Right renal pelvis (tissue), 4 donors: ENCODE measurements around the gene POTEG. TPM values are rescaled to one million over a fixed set of nuclear protein-coding genes. Genes with fewer than 3 reads are reported as not detected.
"Not testable (repeated sequence)": the region's sequence is repeated elsewhere in the genome, so short reads cannot be mapped to it uniquely, and the experiment has no call there.

Source experiments
- DNase-seq, 4 donors: peaks; one replicate each; pipeline ENCODE4 v3.0.0-alpha.2; 2013; ENCODE audit warnings: low read depth in 4 of 4, low spot score in 3 of 4, missing footprints in 1 of 4
- polyA plus RNA-seq, 4 donors: library from polyadenylated mRNA; unstranded; fragments of 120-200 nt; gene quantifications; one replicate each; pipeline ENCODE4 v1.2.1, GENCODE V29; 2013; ENCODE audit not compliant: insufficient read length in 4 of 4

The POTEG gene
- under 1 TPM in 2 of 4 donors, not detected in 2; 0.07 to 0.10 TPM for polyA plus RNA-seq

- not testable (repeated sequence) for DNase-seq
Observed at GRCh38 chr14:19434241-19434640, at the start of gene POTEG. Gene POTEG (minus strand): TSS chr14:19434341. CDS start chr14:19434289, 52 bp downstream.

DNA sequence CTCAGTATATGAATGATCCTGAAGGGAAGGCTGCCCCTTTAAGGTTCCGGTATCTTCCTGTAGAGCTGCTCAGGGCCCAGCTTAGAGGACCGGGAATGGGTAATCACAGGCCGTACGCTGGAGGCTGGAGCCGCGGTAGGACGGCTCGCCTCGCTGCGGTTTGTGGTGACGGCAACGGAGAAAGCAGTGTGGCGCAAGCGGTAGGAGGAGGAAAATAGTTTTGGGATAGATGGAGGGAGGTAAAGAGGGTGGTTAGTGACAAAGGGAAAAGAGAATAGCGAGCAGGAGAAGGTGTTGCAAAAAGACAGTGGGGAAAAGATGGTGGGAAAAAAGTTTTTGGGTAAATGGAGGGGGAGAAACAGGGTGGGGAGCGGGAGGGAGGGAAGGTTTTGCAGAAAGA lies 48.0 kb upstream of the POTEG start:
- not testable (repeated sequence) for DNase-seq

DNA sequence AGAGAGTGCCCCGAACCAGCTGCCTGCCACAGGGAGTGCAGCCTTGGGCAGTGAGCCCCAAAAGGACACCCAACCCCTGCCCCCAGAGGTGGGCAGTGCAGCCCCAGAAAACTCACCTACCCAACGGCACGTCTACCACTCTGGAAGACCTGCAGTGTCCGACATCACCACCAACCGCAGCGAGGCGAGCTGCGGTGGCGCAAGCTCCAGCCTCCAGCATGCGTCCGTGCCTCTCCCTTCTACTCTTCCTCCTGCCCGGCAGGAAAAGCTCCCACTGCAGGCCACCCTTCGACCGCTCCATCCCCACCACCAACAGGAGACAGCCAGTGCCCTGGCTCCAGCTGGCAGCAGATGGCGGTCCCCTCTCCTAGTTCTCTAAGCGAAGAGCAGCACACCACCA lies 47.3 kb upstream of the POTEG start:
- not testable (repeated sequence) for DNase-seq

GRCh38 chr14:19480491-19480890 lies 46.4 kb upstream of the POTEG start:
- DNase-seq, result not testable (repeated sequence)

DNA sequence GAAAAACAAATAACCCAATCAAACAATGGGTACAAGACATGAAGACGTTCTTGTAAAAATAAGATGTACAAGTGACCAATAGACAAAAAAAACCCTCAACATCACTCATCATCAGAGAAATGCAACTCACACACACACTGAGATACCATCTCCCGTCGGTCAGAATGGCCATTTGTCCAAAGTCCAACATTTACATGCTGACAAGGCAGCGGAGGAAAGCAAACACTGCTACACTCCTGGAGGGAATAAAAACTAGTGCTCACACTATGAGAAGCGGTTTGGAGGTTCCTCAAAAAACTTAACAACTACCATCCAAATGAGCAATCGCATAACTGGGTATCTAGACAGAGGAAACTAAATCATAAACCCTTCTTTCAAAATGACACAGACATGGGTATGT lies 11.6 kb upstream of the POTEG start:
- DNase-seq, result not testable (repeated sequence)

DNA sequence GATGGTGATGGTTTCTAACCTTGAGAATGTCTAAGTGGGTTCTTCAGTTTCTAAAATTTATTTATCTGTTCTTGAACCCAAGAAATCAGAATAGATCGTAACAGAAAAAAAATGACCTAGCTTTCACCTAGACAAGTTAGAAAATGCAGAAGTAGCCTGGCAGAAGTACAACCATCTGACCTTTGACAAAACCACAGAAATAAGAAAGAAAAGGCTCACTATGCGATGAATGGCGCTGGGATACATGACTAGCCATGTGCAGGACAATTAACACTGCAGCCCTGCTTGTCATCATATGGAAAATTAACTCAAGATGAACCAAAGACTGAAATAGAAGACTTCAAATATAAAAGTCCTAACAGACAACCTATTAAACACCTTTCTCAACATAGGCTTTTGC lies 5.7 kb upstream of the POTEG start:
- DNase-seq, result not testable (repeated sequence)

- not testable (repeated sequence) for DNase-seq
Observed at GRCh38 chr14:19439219-19439618, 5.1 kb upstream of the POTEG start.

DNA sequence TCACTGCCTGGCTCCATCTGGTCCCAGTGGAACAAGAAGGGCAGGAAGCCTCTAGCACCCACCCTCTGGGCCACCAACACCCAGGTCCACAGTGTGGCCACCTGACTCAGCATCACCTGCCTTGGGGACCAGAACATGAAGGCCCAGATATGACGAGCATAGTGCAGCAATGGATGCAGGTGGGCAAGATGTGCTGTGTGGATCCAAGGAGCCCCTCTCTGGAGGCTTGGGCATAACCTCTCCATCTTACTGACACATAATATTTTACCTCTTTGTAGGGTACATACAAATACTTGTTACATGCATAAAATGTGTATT lies 2.9 kb upstream of the POTEG start:
- DNase-seq, result not testable (repeated sequence)

- DNase-seq, result not testable (repeated sequence)
Observed at GRCh38 chr14:19436311-19437125, 2.4 kb upstream of the POTEG start.

GRCh38 chr14:19435852-19436251 lies 1.7 kb upstream of the POTEG start:
- DNase-seq, result not testable (repeated sequence)

GRCh38 chr14:19434891-19435290 lies 750 bp upstream of the POTEG start:
- DNase-seq, result not testable (repeated sequence)

DNA sequence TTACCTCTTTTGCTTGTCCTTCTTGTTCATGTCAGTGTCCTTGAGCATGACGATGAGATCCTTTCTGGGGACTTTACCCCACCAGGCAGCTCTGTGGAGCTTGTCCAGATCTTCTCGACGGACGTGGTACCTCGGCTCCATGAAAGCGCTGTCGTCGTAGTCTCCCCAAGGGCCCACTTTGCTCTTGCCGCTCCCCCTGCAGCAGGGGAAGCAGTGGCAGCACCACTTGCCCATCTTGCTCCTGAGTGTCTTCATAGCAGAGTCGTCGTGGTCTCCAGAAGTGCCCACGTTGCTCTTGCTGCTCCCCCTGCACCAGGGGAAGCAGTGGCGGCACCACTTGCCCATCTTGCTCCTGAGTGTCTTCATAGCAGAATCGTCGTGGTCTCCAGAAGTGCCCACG lies 376 bp downstream of the POTEG start:
- not testable (repeated sequence) for DNase-seq

GRCh38 chr14:19408519-19408918 lies 25.6 kb downstream of the POTEG start:
- DNase-seq, result not testable (repeated sequence)

DNA sequence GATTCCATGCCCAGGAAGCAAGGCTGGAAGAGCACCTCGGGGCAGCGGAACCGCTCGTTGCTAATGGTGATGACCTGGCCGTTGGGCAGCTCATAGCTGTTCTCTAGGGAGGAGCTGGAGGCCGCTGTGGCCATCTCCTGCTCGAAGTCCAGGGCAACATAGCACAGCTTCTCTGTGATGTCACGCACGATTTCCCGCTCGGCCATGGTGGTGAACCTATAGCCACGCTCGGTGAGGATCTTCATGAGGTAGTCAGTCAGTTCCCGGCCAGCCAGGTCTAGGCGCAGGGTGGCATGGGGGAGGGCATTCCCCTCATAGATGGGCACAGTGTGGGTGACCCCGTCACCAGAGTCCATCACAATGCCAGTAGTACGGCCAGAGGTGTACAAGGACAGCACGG lies 32.0 kb downstream of the POTEG start:
- DNase-seq, result not testable (repeated sequence)

- DNase-seq, result not testable (repeated sequence)
Observed at GRCh38 chr14:19394727-19395126, 39.4 kb downstream of the POTEG start.

DNA sequence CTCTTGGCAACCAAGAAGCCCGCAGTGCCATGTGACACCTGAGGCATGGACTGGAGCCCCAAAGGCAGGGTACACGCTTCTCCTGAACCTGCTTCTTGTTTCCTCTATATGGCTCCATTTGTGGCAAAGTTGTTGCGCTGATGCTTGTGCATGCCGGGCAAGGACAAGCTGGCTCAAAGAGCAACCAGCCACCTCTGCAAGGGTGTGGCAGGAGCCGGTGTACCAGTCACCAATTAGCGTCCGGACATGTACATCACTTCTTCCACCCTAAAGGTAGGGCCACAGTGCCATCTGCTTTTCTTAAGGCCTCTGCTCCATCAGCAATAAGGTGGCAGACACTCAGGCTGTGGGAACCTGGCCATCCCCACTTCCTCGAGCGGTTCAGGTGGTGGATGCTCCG lies 43.9 kb downstream of the POTEG start:
- not testable (repeated sequence) for DNase-seq

- not testable (repeated sequence) for DNase-seq
Observed at GRCh38 chr14:19388741-19389140, 45.4 kb downstream of the POTEG start.

DNA sequence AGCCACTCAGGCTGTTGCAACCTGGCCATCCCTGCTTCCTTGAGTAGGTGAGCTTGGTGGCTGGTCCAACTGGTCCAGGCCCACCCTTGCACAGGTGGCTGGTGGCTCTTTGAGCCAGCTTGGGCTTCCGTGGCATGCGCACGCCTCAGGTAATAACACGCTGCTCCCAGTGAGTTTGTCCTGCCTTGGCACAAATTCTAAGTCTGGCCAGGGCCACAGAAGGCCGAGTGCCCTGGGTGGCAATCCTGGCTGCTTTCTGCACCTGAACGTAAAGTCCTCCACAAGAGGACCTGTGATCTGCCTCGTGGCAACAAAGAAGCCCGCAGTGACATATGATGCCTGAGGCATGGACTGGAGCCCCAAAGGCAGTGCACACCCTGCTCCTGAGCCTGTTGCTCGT lies 47.1 kb downstream of the POTEG start:
- DNase-seq, result not testable (repeated sequence)

GRCh38 chr14:19386309-19386708 lies 47.8 kb downstream of the POTEG start:
- not testable (repeated sequence) for DNase-seq

DNA sequence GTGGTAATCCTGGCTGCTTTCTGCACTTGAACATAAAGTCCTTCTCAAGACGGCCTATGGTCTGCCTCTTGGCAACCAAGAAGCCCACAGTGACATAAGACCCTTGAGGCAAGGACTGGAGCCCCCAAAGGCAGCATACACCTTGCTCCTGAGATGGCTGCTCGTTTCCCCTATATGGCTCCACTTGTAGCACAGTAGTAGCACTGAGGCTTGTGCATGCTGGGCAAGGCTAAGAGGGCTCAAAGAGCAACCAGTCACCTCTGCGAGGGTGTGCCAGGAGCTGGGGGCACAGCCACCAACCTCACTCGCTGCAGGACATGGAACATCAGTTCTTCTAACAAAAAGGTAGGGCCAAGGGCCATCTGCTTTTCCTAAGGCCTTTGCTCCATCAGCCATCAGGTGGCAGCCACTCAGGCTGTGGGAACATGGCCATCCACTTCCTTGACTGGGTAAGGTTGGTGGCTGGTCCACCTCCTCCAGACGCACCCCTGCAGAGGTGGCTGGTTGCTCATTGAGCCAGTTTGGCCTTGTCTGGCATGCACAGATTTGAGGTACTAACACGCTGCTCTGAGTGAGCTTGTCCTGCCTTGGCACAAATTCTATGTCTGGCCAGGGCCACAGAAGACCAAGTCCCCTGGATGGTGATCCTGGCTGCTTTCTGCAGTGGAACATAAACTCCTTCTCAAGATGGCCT lies 49.9 kb downstream of the POTEG start:
- DNase-seq, result not testable (repeated sequence)

GRCh38 chr14:19383008-19383584 lies 51.0 kb downstream of the POTEG start:
- DNase-seq, result not testable (repeated sequence)
